GM23338 (cell line): Measurements from ENCODE around the gene APMAP. TPM values are rescaled to one million over a fixed set of nuclear protein-coding genes. Genes with fewer than 3 reads are reported as not detected.

ENCODE experiments used
- ATAC-seq: fragments of 200-7000 bp; cut with Tn5 transposase; 3 replicates; pipeline ENCODE4 v1.9.1; 2020
- DNase-seq: peaks from one replicate; pipeline ENCODE4 v3.0.0-alpha.2; 2015; ENCODE audit warnings: low spot score
- H2AFZ ChIP-seq: fragments of 200-600 bp; sonication (generic); 2 replicates; pipeline ENCODE4 v1.8.0; 2016; ENCODE audit warnings: antibody characterized with exemption, mild to moderate bottlenecking, moderate library complexity
- H3F3A ChIP-seq: fragments of 200-600 bp; sonication (generic); replicated peaks from 2 replicates; pipeline ENCODE4 v1.8.0; 2017; ENCODE audit warnings: antibody characterized with exemption, mixed run types, low read depth
- H3K27ac ChIP-seq: fragments of 200-600 bp; sonication (generic); 2 replicates; pipeline ENCODE4 v1.6.1; 2016; ENCODE audit warnings: low read depth
- H3K27me3 ChIP-seq: fragments of 200-600 bp; sonication (generic); 2 replicates; pipeline ENCODE4 v1.8.0; 2016; ENCODE audit warnings: mild to moderate bottlenecking, mixed run types, moderate library complexity; ENCODE audit not compliant: insufficient read depth
- H3K36me3 ChIP-seq: fragments of 200-600 bp; sonication (generic); 2 replicates; pipeline ENCODE4 v1.8.0; 2016; ENCODE audit warnings: mild to moderate bottlenecking; ENCODE audit not compliant: insufficient read depth
- H3K4me1 ChIP-seq: fragments of 200-600 bp; sonication (generic); 2 replicates; pipeline ENCODE4 v1.8.0; 2016; ENCODE audit warnings: mild to moderate bottlenecking, moderate library complexity; ENCODE audit not compliant: insufficient read depth
- H3K4me2 ChIP-seq: fragments of 200-600 bp; sonication (generic); 2 replicates; pipeline ENCODE4 v1.7.1; 2017; ENCODE audit warnings: mixed run types
- H3K4me3 ChIP-seq: fragments of 200-600 bp; sonication (generic); 2 replicates; pipeline ENCODE4 v1.6.1; 2016; ENCODE audit warnings: mixed run types
- H3K79me2 ChIP-seq: fragments of 200-600 bp; sonication (generic); replicated peaks from 2 replicates; pipeline ENCODE4 v1.8.0; 2017; ENCODE audit warnings: mild to moderate bottlenecking; ENCODE audit not compliant: insufficient read depth
- H3K9me2 ChIP-seq: fragments of 200-600 bp; sonication (generic); 2 replicates; pipeline ENCODE4 v1.8.0; 2017; ENCODE audit not compliant: insufficient read depth
- H4K20me1 ChIP-seq: fragments of 200-600 bp; sonication (generic); replicated peaks from 2 replicates; pipeline ENCODE4 v1.8.0; 2017; ENCODE audit warnings: mild to moderate bottlenecking; ENCODE audit not compliant: insufficient read depth
- H3K27ac Mint-ChIP-seq: 2 replicates; pipeline ENCODE4 v1.8.0; 2020; ENCODE audit warnings: inconsistent platforms, mild to moderate bottlenecking, moderate library complexity, mixed read lengths
- H3K27me3 Mint-ChIP-seq: 3 replicates; pipeline ENCODE4 v1.8.0; 2022; ENCODE audit warnings: low read depth, mild to moderate bottlenecking, moderate library complexity, mixed read lengths, inconsistent platforms; ENCODE audit not compliant: insufficient read depth, poor library complexity
- H3K36me3 Mint-ChIP-seq: 3 replicates; pipeline ENCODE4 v1.8.0; 2021; ENCODE audit warnings: low read depth, mild to moderate bottlenecking, inconsistent platforms, moderate library complexity, mixed read lengths
- H3K4me1 Mint-ChIP-seq: 3 replicates; pipeline ENCODE4 v1.8.0; 2020; ENCODE audit warnings: mild to moderate bottlenecking, inconsistent platforms, mixed read lengths
- H3K4me3 Mint-ChIP-seq: 3 replicates; pipeline ENCODE4 v1.8.0; 2021; ENCODE audit warnings: moderate library complexity, mild to moderate bottlenecking, inconsistent platforms, mixed read lengths
- H3K9me3 Mint-ChIP-seq: 3 replicates; pipeline ENCODE4 v1.8.0; 2020; ENCODE audit warnings: moderate library complexity, mild to moderate bottlenecking, inconsistent platforms, mixed read lengths
- CREB1 ChIP-seq: fragments of 250-450 bp; sonication (Bioruptor Pico); IDR thresholded peaks from 2 replicates; pipeline ENCODE4 v1.5.0; 2020; ENCODE audit warnings: low read depth, mild to moderate bottlenecking, moderate library complexity
- ETS1 ChIP-seq: IDR thresholded peaks from 2 replicates; pipeline ENCODE4 v1.6.1; 2016; ENCODE audit warnings: antibody characterized with exemption
- EZH2phosphoT487 ChIP-seq: fragments of 200-600 bp; sonication (generic); IDR thresholded peaks from one replicate; pipeline ENCODE4 v1.8.1; 2018; ENCODE audit warnings: antibody characterized with exemption; ENCODE audit not compliant: unreplicated experiment
- JUNB ChIP-seq: IDR thresholded peaks from one replicate; pipeline ENCODE4 v1.6.1; 2016; ENCODE audit warnings: antibody characterized with exemption; ENCODE audit not compliant: unreplicated experiment
- NANOG ChIP-seq: IDR thresholded peaks from 2 replicates; pipeline ENCODE4 v1.6.1; 2016; ENCODE audit warnings: antibody characterized with exemption, borderline replicate concordance
- POLR2AphosphoS5 ChIP-seq: IDR thresholded peaks from 2 replicates; pipeline ENCODE4 v1.6.1; 2016; ENCODE audit warnings: antibody characterized with exemption, low read depth
- REST ChIP-seq: IDR thresholded peaks from one replicate; pipeline ENCODE4 v1.6.1; 2018; ENCODE audit warnings: antibody characterized with exemption; ENCODE audit not compliant: unreplicated experiment
- STAT1 ChIP-seq: IDR thresholded peaks from one replicate; pipeline ENCODE4 v1.6.1; 2016; ENCODE audit warnings: antibody characterized with exemption; ENCODE audit not compliant: unreplicated experiment
- ZNF114 ChIP-seq: fragments of 250-450 bp; sonication (Bioruptor Pico); IDR thresholded peaks from 2 replicates; pipeline ENCODE4 v1.5.0; 2020; ENCODE audit warnings: mild to moderate bottlenecking, moderate library complexity
- ZNF331 ChIP-seq: fragments of 250-450 bp; sonication (Bioruptor Pico); IDR thresholded peaks from 2 replicates; pipeline ENCODE4 v1.5.0; 2020; ENCODE audit warnings: low read depth, mild to moderate bottlenecking, moderate library complexity
- ZNF462 ChIP-seq: fragments of 250-450 bp; sonication (Bioruptor Pico); IDR thresholded peaks from 2 replicates; pipeline ENCODE4 v1.5.0; 2020; ENCODE audit warnings: mild to moderate bottlenecking, moderate library complexity
- polyA plus RNA-seq: library from polyadenylated mRNA; unstranded; fragments of >200 nt; fragmentation: Nextera tagmentation; extraction: Ambion mirVana; gene quantifications from 2 replicates; pipeline ENCODE4 v1.2.1, GENCODE V29; 2016
- total RNA-seq: library from RNA; depleted of rRNA; stranded (reverse); fragments of >200 nt; shearing (Covaris generic); gene quantifications from 2 replicates; pipeline ENCODE4 v1.2.3, GENCODE V29; 2014

The APMAP gene
- total and polyA plus RNA-seq, 2 experiments from 2014 or later: 31.7 to 72.3 TPM

DNA sequence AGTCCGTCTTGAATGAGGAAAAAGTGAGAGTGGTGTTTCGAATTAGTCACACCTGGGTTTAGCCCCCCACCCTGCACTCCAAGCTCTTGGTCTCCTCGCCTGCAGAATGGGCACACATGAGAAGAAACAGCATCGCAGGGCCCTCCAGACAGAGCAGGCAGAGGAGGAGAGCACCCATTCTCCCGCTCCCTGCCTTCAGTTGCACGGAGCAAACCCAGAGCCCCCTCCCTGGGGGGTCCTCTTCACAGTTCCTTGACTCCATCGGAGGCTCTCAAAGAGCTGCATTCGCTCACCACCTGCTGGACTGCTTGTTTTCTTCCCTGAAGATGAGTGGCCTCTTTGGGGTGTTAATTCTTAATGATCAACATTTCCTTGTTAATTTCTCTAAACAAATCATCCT lies 38.4 kb downstream of the APMAP start:
- Mint-ChIP-seq H3K36me3 (peaks cover 3% of the 10 kb centered on the region; the same call in 1 of the 3 replicates), H3K27ac (no peak overlapping the region)
- peak; percentile 17; the same call in 2 of the 3 replicates for ATAC-seq

DNA sequence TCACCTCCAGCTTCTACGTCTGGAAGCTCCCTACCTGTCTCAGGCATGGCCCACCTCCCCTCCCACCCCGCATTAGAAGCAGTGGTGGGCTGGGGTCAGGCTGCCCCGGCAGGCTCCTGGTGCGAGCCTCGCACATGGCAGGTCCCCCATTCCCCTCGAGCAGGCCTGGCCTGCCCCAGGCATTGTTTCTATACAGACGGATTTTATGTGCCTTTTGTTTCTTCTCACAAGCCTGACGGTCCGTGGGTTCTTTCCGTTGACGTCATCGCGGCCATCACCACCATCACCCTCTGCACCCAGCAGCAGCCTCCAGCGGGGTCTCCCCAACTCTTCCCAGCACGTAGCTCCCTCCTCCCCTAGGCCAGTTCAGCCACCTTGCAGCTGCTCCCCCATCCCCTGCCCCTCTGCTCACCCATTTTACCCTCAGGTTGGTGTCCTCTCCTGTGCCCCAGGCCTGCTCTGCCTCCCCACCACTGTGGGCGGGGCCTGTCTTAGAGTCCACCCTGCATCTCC lies 38.9 kb downstream of the APMAP start:
- H3K4me1 Mint-ChIP-seq: peaks cover 9% of the 10 kb centered on the region; the same call in 2 of the 3 replicates
- H2AFZ ChIP-seq: no peak overlapping the region
- no peak for DNase-seq
- H3K4me3 ChIP-seq: no peak overlapping the region
- peaks cover 8% of the 10 kb centered on the region for H3K27me3 Mint-ChIP-seq
- no peaks in the 10 kb centered on the region for H3F3A ChIP-seq
- H3K9me3 Mint-ChIP-seq: no peaks in the 10 kb centered on the region; the same call in 2 of the 3 replicates
- no peaks in the 10 kb centered on the region for H3K4me1 ChIP-seq
- H4K20me1 ChIP-seq: no peaks in the 10 kb centered on the region
- no peaks in the 10 kb centered on the region for H3K36me3 ChIP-seq
- no peaks in the 10 kb centered on the region for H3K27me3 ChIP-seq
- H3K4me2 ChIP-seq: no peak overlapping the region
- no peaks in the 10 kb centered on the region for H3K79me2 ChIP-seq
- H3K27ac ChIP-seq: no peak overlapping the region
- H3K36me3 Mint-ChIP-seq: peaks cover 3% of the 10 kb centered on the region; the same call in 1 of the 3 replicates
- peak; percentile 16; the same call in 2 of the 3 replicates for ATAC-seq
- no peak overlapping the region for H3K27ac Mint-ChIP-seq
- H3K4me3 Mint-ChIP-seq: no peak overlapping the region
- H3K9me2 ChIP-seq: no peaks in the 10 kb centered on the region
- TF ChIP-seq REST: no peak
- no peak for TF ChIP-seq ZNF331 (CRISPR knock-in tag)
- no peak for TF ChIP-seq CREB1 (CRISPR knock-in tag)
- no peak for TF ChIP-seq ZNF114
- TF ChIP-seq STAT1: no peak
- no peak for TF ChIP-seq ZNF462
- no peak for TF ChIP-seq JUNB

More for the DNA sequence above, 38.4 kb downstream of the APMAP start:
- Histone ChIP-seq H3K27ac (no peak overlapping the region), H3K27me3 (no peaks in the 10 kb centered on the region), H3K4me3 (no peak overlapping the region), H3F3A (no peaks in the 10 kb centered on the region), H3K79me2 (no peaks in the 10 kb centered on the region), H3K4me2 (no peak overlapping the region), H3K36me3 (no peaks in the 10 kb centered on the region), H3K4me1 (no peaks in the 10 kb centered on the region), H2AFZ (no peak overlapping the region), H3K9me2 (no peaks in the 10 kb centered on the region), H4K20me1 (no peaks in the 10 kb centered on the region)
- Mint-ChIP-seq H3K4me3 (no peak overlapping the region), H3K27me3 (peaks cover 7% of the 10 kb centered on the region), H3K4me1 (peaks cover 9% of the 10 kb centered on the region; the same call in 2 of the 3 replicates), H3K9me3 (no peaks in the 10 kb centered on the region; the same call in 2 of the 3 replicates)
- TF ChIP-seq EZH2phosphoT487 (no peak), NANOG (no peak), POLR2AphosphoS5 (no peak), ZNF331 (CRISPR knock-in tag) (no peak), ETS1 (no peak)
- DNase-seq: no peak
